ENCODE results near the gene SH2D6. TPM values are rescaled to one million over a fixed set of nuclear protein-coding genes. Genes with fewer than 3 reads are reported as not detected.

Gene SH2D6
- total RNA-seq, 1 experiment from 2014 or later: 2.3 TPM

GRCh38 chr2:85371045-85371444, 47.5 kb upstream of the SH2D6 start:
- Histone ChIP-seq H3F3A (ENCODE audit: insufficient read depth, low read depth) (no peaks in the 10 kb centered on the region; the same call in 1 of the 2 replicates), H3K4me3 (no peak overlapping the region), H3K36me3 (ENCODE audit: low read depth) (no peaks in the 10 kb centered on the region), H3K9me3 (ENCODE audit: insufficient read depth, low read depth) (no peaks in the 10 kb centered on the region), H3K9me2 (ENCODE audit: insufficient read depth) (no peaks in the 10 kb centered on the region), H2AFZ (no peak overlapping the region), H3K27ac (no peak overlapping the region), H4K20me1 (ENCODE audit: insufficient read depth) (no peaks in the 10 kb centered on the region), H3K4me1 (replicated peaks; ENCODE audit: insufficient read depth) (no peaks in the 10 kb centered on the region), H3K79me2 (ENCODE audit: low read depth) (no peaks in the 10 kb centered on the region), H3K27me3 (ENCODE audit: insufficient read depth, low read depth) (no peaks in the 10 kb centered on the region), H3K4me2 (no peak overlapping the region)
- intact Hi-C loops (cut with micrococcal nuclease; ENCODE audit: unreplicated experiment): no loop called here
- no peak for DNase-seq
- CTCF ChIA-PET: interaction anchor here (0.6 kb wide), 1 partner anchor 104 kb away, joined by 6 read pairs; no protein-coding TSS in a partner anchor
- BruUV-seq (replicated peaks): no TSS peak
- no peak for TF ChIP-seq CTCF (conservative IDR thresholded peaks at IDR 0.05)
- no peak for TF ChIP-seq EZH2 (IDR thresholded peaks at IDR 0.05; ENCODE audit: low read depth)
- POLR2A ChIA-PET (ENCODE audit: unreplicated experiment): no interaction called here

GRCh38 chr2:85376291-85377065, 42.0 kb upstream of the SH2D6 start:
- Histone ChIP-seq H3K36me3 (ENCODE audit: low read depth) (0 out of 2 replicates have a peak, but pooled peaks cover 4% of the 10 kb centered on the region), H3K4me2 (no peak overlapping the region), H4K20me1 (ENCODE audit: insufficient read depth) (no peaks in the 10 kb centered on the region), H3K4me1 (replicated peaks; ENCODE audit: insufficient read depth) (no peaks in the 10 kb centered on the region), H3K9me2 (ENCODE audit: insufficient read depth) (no peaks in the 10 kb centered on the region), H2AFZ (no peak overlapping the region), H3K9me3 (ENCODE audit: insufficient read depth, low read depth) (0 out of 2 replicates have a peak, but pooled peaks cover 7% of the 10 kb centered on the region), H3F3A (ENCODE audit: insufficient read depth, low read depth) (no peaks in the 10 kb centered on the region; the same call in 1 of the 2 replicates), H3K27ac (no peak overlapping the region), H3K79me2 (ENCODE audit: low read depth) (no peaks in the 10 kb centered on the region), H3K4me3 (no peak overlapping the region), H3K27me3 (ENCODE audit: insufficient read depth, low read depth) (no peaks in the 10 kb centered on the region)
- no peak for DNase-seq
- ChIA-PET POLR2A (ENCODE audit: unreplicated experiment) (no interaction called here), CTCF (no interaction called here)
- intact Hi-C loops (cut with micrococcal nuclease; ENCODE audit: unreplicated experiment): no loop called here
- TF ChIP-seq CTCF (conservative IDR thresholded peaks at IDR 0.05) (no peak), EZH2 (IDR thresholded peaks at IDR 0.05; ENCODE audit: low read depth) (no peak)
- no TSS peak for BruUV-seq (replicated peaks)

GRCh38 chr2:85377083-85377482, 41.4 kb upstream of the SH2D6 start:
- H3F3A ChIP-seq (ENCODE audit: insufficient read depth, low read depth): no peaks in the 10 kb centered on the region; the same call in 1 of the 2 replicates
- H3K4me1 ChIP-seq (replicated peaks; ENCODE audit: insufficient read depth): no peaks in the 10 kb centered on the region
- H2AFZ ChIP-seq: no peak overlapping the region
- H4K20me1 ChIP-seq (ENCODE audit: insufficient read depth): no peaks in the 10 kb centered on the region
- H3K9me3 ChIP-seq (ENCODE audit: insufficient read depth, low read depth): 0 out of 2 replicates have a peak, but pooled peaks cover 7% of the 10 kb centered on the region
- no peaks in the 10 kb centered on the region for H3K9me2 ChIP-seq (ENCODE audit: insufficient read depth)
- H3K27ac ChIP-seq: no peak overlapping the region
- CTCF ChIA-PET: no interaction called here
- TF ChIP-seq CTCF (conservative IDR thresholded peaks at IDR 0.05) (no peak), EZH2 (IDR thresholded peaks at IDR 0.05; ENCODE audit: low read depth) (no peak)
- no peaks in the 10 kb centered on the region for H3K79me2 ChIP-seq (ENCODE audit: low read depth)
- no peak overlapping the region for H3K4me2 ChIP-seq
- no peak for DNase-seq
- no peaks in the 10 kb centered on the region for H3K27me3 ChIP-seq (ENCODE audit: insufficient read depth, low read depth)
- 0 out of 2 replicates have a peak, but pooled peaks cover 4% of the 10 kb centered on the region for H3K36me3 ChIP-seq (ENCODE audit: low read depth)
- no peak overlapping the region for H3K4me3 ChIP-seq
- no TSS peak for BruUV-seq (replicated peaks)
- POLR2A ChIA-PET (ENCODE audit: unreplicated experiment): no interaction called here
- intact Hi-C loops (cut with micrococcal nuclease; ENCODE audit: unreplicated experiment): no loop called here
